ENCODE measurements around the gene PLAAT5.
"Not testable (repeated sequence)": the region's sequence is repeated elsewhere in the genome, so short reads cannot be mapped to it uniquely, and the experiment has no call there.

PLAAT5 gene

GRCh38 chr11:63478896-63479295 is 12.1 kb downstream of the PLAAT5 start:
- DNase-seq: peak; percentile 56

GRCh38 chr11:63476618-63477017 is 14.3 kb downstream of the PLAAT5 start:
- DNase-seq: no peak

GRCh38 chr11:63472372-63472771 is 18.6 kb downstream of the PLAAT5 start:
- no peak for DNase-seq

GRCh38 chr11:63470311-63470710 is 20.7 kb downstream of the PLAAT5 start:
- no peak for DNase-seq

GRCh38 chr11:63462137-63462536 is 28.8 kb downstream of the PLAAT5 start:
- no peak for DNase-seq

GRCh38 chr11:63459586-63459985 is 31.4 kb downstream of the PLAAT5 start:
- DNase-seq: no peak

- no peak for DNase-seq
Observed at GRCh38 chr11:63448646-63449045, 42.3 kb downstream of the PLAAT5 start.

GRCh38 chr11:63445720-63446119 is 45.2 kb downstream of the PLAAT5 start:
- DNase-seq: peak; percentile 37

GRCh38 chr11:63445118-63445517 is 45.8 kb downstream of the PLAAT5 start:
- no peak for DNase-seq

GRCh38 chr11:63444160-63444559 is 46.8 kb downstream of the PLAAT5 start:
- DNase-seq: no peak

GRCh38 chr11:63443714-63444113 is 47.3 kb downstream of the PLAAT5 start:
- peak; percentile 28 for DNase-seq

- DNase-seq: not testable (repeated sequence)
Observed at GRCh38 chr11:63435831-63436230, 55.1 kb downstream of the PLAAT5 start.

GRCh38 chr11:63435351-63435750 is 55.6 kb downstream of the PLAAT5 start:
- not testable (repeated sequence) for DNase-seq

- DNase-seq: not testable (repeated sequence)
Observed at GRCh38 chr11:63430731-63431130, 60.2 kb downstream of the PLAAT5 start.

GRCh38 chr11:63427971-63428508 is 62.9 kb downstream of the PLAAT5 start:
- no peak for DNase-seq

GRCh38 chr11:63417174-63417852 is 73.7 kb downstream of the PLAAT5 start:
- DNase-seq: no peak

Measured in stimulated activated CD8-positive, alpha-beta memory T cell treated with anti-CD3 and anti-CD28 coated beads, Interleukin-4, amount 100 ng/mL, for 48 hours (primary cell).